Neuronal stem cell (in vitro differentiated cells): ENCODE results near the gene CD34.

Source experiments
- DNase-seq: peaks from one replicate; pipeline ENCODE4 v3.0.0-alpha.2; 2013; ENCODE audit warnings: low spot score
- H2AFZ ChIP-seq: one replicate; pipeline ENCODE4 v1.6.1; 2013; ENCODE audit warnings: mild to moderate bottlenecking, low read length, inconsistent platforms
- H2AK5ac ChIP-seq: 2 replicates; pipeline ENCODE4 v1.6.1; 2013; ENCODE audit warnings: low read depth, mild to moderate bottlenecking, inconsistent platforms, low read length, moderate library complexity, mixed read lengths
- H2BK120ac ChIP-seq: 2 replicates; pipeline ENCODE4 v1.6.1; 2013; ENCODE audit warnings: low read depth, mild to moderate bottlenecking, inconsistent platforms, low read length, moderate library complexity, mixed read lengths
- H2BK12ac ChIP-seq: one replicate; pipeline ENCODE4 v1.6.1; 2013; ENCODE audit warnings: low read length, inconsistent platforms
- H2BK15ac ChIP-seq: 2 replicates; pipeline ENCODE4 v1.6.1; 2013; ENCODE audit warnings: mild to moderate bottlenecking, low read length, inconsistent platforms, mixed read lengths
- H2BK5ac ChIP-seq: one replicate; pipeline ENCODE4 v1.6.1; 2013; ENCODE audit warnings: inconsistent platforms, mild to moderate bottlenecking, low read length, moderate library complexity
- H3K14ac ChIP-seq: one replicate; pipeline ENCODE4 v1.6.1; 2013; ENCODE audit warnings: low read length, inconsistent platforms
- H3K18ac ChIP-seq: 2 replicates; pipeline ENCODE4 v1.6.1; 2013; ENCODE audit warnings: low read length, inconsistent platforms
- H3K23ac ChIP-seq: 2 replicates; pipeline ENCODE4 v1.6.1; 2013; ENCODE audit warnings: low read depth, mild to moderate bottlenecking, mixed read lengths, low read length, inconsistent platforms; ENCODE audit not compliant: poor library complexity
- H3K27ac ChIP-seq: replicated peaks from 3 replicates; pipeline ENCODE4 v1.5.1; 2013; ENCODE audit warnings: low read length, inconsistent platforms
- H3K27me3 ChIP-seq, 3 experiments: 2 replicates each; pipeline ENCODE4 v1.6.1; 2013; ENCODE audit warnings: low read length in 3 of 3, mild to moderate bottlenecking in 2 of 3, inconsistent platforms in 1 of 3, low read depth in 1 of 3, mixed read lengths in 1 of 3, moderate library complexity in 1 of 3; ENCODE audit not compliant: control insufficient read depth in 3 of 3, insufficient read depth in 3 of 3
- H3K36me3 ChIP-seq, 2 donors: replicated peaks in 1 of 2; 2 replicates each; pipeline ENCODE4 v1.6.1; 2013; ENCODE audit warnings: low read length in 2 of 2; ENCODE audit not compliant: control insufficient read depth in 2 of 2, insufficient read depth in 2 of 2
- H3K4ac ChIP-seq: 2 replicates; pipeline ENCODE4 v1.6.1; 2013; ENCODE audit warnings: inconsistent platforms, mild to moderate bottlenecking, low read length, moderate library complexity
- H3K4me1 ChIP-seq, 2 donors: 1 replicate in 1 of 2; 2 replicates in 1 of 2; pipeline ENCODE4 v1.6.1; 2013; ENCODE audit warnings: low read length in 2 of 2, low read depth in 1 of 2; ENCODE audit not compliant: control insufficient read depth in 2 of 2, insufficient read depth in 1 of 2
- H3K4me2 ChIP-seq: one replicate; pipeline ENCODE4 v1.6.1; 2013; ENCODE audit warnings: mild to moderate bottlenecking, low read length, inconsistent platforms; ENCODE audit not compliant: insufficient read depth, poor library complexity, severe bottlenecking
- H3K4me3 ChIP-seq, 2 donors: 2 replicates each; pipeline ENCODE4 v1.5.1; 2013; ENCODE audit warnings: low read length in 2 of 2, mild to moderate bottlenecking in 2 of 2, inconsistent platforms in 1 of 2, moderate library complexity in 1 of 2
- H3K79me1 ChIP-seq: one replicate; pipeline ENCODE4 v1.6.1; 2013; ENCODE audit warnings: low read depth, mild to moderate bottlenecking, inconsistent platforms, low read length, moderate library complexity
- H3K9ac ChIP-seq: one replicate; pipeline ENCODE4 v1.6.1; 2013; ENCODE audit warnings: mild to moderate bottlenecking, low read depth, low read length, inconsistent platforms; ENCODE audit not compliant: poor library complexity
- H3K9me3 ChIP-seq, 2 donors: replicated peaks in 1 of 2; 2 replicates each; pipeline versions ENCODE3 to v1.6.1; 2013; ENCODE audit warnings: low read length in 2 of 2, mild to moderate bottlenecking in 2 of 2, inconsistent platforms in 1 of 2, low read depth in 1 of 2, mixed read lengths in 1 of 2, moderate library complexity in 1 of 2; ENCODE audit not compliant: control insufficient read depth in 2 of 2, insufficient read depth in 1 of 2
- H4K8ac ChIP-seq: one replicate; pipeline ENCODE4 v1.6.1; 2013; ENCODE audit warnings: low read depth, mild to moderate bottlenecking, inconsistent platforms, low read length, moderate library complexity
- H4K91ac ChIP-seq: one replicate; pipeline ENCODE4 v1.6.1; 2013; ENCODE audit warnings: low read length, low read depth, mild to moderate bottlenecking, inconsistent platforms; ENCODE audit not compliant: poor library complexity
- WGBS, 2 donors: extraction: QIAGEN DNeasy Blood & Tissue Kit; methylation state at CpG; one replicate each; pipeline ENCODE4 v1.1.7; 2013; ENCODE audit warnings: missing lambda C conversion rate in 2 of 2, mixed read lengths in 1 of 2; ENCODE audit not compliant: insufficient read length in 2 of 2, insufficient replicate concordance in 1 of 2; ENCODE audit errors: extremely low coverage in 2 of 2; 5-methylcytosine and 5-hydroxymethylcytosine counted together

The CD34 gene

GRCh38 chr1:207938016-207938415 is 27.1 kb upstream of the CD34 start:
- Histone ChIP-seq H3K4ac (no peak overlapping the region), H3K9ac (no peak overlapping the region), H3K9me3 (peaks cover 0 to 2% of the 10 kb centered on the region in 2 donors), H2AFZ (no peak overlapping the region), H3K27me3 (no peaks in the 10 kb centered on the region), H2AK5ac (no peak overlapping the region), H3K27ac (no peak overlapping the region), H2BK15ac (no peak overlapping the region), H4K8ac (no peak overlapping the region), H2BK120ac (no peak overlapping the region), H4K91ac (no peak overlapping the region), H3K4me3 (no peak overlapping the region), H3K14ac (no peak overlapping the region), H3K23ac (no peak overlapping the region), H3K36me3 (no peaks in the 10 kb centered on the region), H3K79me1 (no peaks in the 10 kb centered on the region), H2BK5ac (no peak overlapping the region), H2BK12ac (no peak overlapping the region), H3K18ac (no peak overlapping the region), H3K4me1 (no peaks in the 10 kb centered on the region), H3K4me2 (no peak overlapping the region)
- no CpG with 5 or more reads among the region's 10 CpGs for WGBS, 2 donors
- DNase-seq: no peak

DNA sequence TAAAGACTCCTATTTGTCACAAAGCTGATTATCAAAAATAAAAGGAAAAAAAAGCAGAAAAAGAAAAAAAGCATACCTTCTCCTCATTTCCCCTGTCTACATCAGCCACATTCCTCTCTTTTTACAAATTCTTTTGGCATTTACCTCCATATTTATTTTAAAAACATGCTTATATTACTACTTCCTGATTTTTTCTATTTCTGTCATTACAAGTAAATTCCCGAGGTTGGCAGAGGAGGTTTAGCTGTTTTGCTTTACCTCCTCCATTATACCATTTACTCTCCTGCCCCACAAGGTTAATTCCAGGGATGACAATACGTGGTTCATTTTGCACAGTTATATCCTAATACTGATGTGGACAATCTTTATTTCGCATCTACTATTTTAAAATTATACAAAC is 26.3 kb upstream of the CD34 start:
- Histone ChIP-seq H3K79me1 (no peaks in the 10 kb centered on the region), H4K91ac (no peak overlapping the region), H2BK5ac (no peak overlapping the region), H3K14ac (no peak overlapping the region), H3K27ac (no peak overlapping the region), H2AFZ (no peak overlapping the region), H3K18ac (no peak overlapping the region), H3K4ac (no peak overlapping the region), H2BK120ac (no peak overlapping the region), H3K4me2 (no peak overlapping the region), H3K27me3 (no peaks in the 10 kb centered on the region), H2BK15ac (no peak overlapping the region), H2BK12ac (no peak overlapping the region), H2AK5ac (no peak overlapping the region), H3K4me3 (no peak overlapping the region), H3K9me3 (peaks cover 0 to 2% of the 10 kb centered on the region in 2 donors), H3K4me1 (no peaks in the 10 kb centered on the region), H4K8ac (no peak overlapping the region), H3K23ac (no peak overlapping the region), H3K36me3 (no peaks in the 10 kb centered on the region), H3K9ac (no peak overlapping the region)
- WGBS, 2 donors: no CpG with 5 or more reads among the region's 3 CpGs
- no peak for DNase-seq

DNA sequence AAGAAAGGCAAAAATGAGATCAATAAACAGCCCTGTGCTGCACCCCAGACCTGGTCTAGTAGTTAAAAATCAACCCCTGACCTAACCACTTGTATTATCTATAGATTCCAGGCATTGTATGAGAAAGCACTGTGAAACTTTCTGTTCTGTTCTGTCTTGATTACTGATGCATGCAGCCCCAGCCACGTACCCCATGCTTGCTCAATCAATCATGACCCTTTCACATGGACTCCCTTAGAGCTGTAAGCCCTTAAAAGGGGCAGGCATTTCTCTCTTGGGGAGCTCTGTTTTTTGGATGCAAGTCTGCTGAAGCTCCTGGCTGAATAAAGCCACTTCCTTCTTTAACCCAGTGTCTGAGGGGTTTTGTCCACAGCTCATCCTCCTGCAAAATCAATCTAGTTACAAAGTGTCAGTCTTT is 24.2 kb upstream of the CD34 start:
- Histone ChIP-seq H2BK120ac (no peak overlapping the region), H3K9me3 (peaks cover 0 to 2% of the 10 kb centered on the region in 2 donors), H3K36me3 (no peaks in the 10 kb centered on the region), H3K9ac (no peak overlapping the region), H3K4me1 (no peaks in the 10 kb centered on the region), H3K4me3 (no peak overlapping the region), H3K23ac (no peak overlapping the region), H4K91ac (no peak overlapping the region), H3K79me1 (no peaks in the 10 kb centered on the region), H4K8ac (no peak overlapping the region), H3K14ac (no peak overlapping the region), H2AK5ac (no peak overlapping the region), H2BK12ac (no peak overlapping the region), H3K27ac (no peak overlapping the region), H3K27me3 (no peaks in the 10 kb centered on the region), H2AFZ (no peak overlapping the region), H3K18ac (no peak overlapping the region), H3K4ac (no peak overlapping the region), H3K4me2 (no peak overlapping the region), H2BK15ac (no peak overlapping the region), H2BK5ac (no peak overlapping the region)
- no CpG with 5 or more reads among the region's 1 CpG for WGBS, 2 donors
- no peak for DNase-seq

- Histone ChIP-seq H3K4me3 (no peak overlapping the region), H2BK15ac (no peak overlapping the region)
Observed at GRCh38 chr1:207933205-207933800, 22.4 kb upstream of the CD34 start.

More at GRCh38 chr1:207933205-207933800, 22.4 kb upstream of the CD34 start:
- Histone ChIP-seq H3K36me3 (no peaks in the 10 kb centered on the region), H4K8ac (no peak overlapping the region), H2BK120ac (no peak overlapping the region), H2AK5ac (no peak overlapping the region), H3K79me1 (no peaks in the 10 kb centered on the region), H4K91ac (no peak overlapping the region), H2AFZ (no peak overlapping the region), H3K4me1 (no peaks in the 10 kb centered on the region), H3K27me3 (no peaks in the 10 kb centered on the region), H3K9ac (no peak overlapping the region), H3K4ac (no peak overlapping the region), H3K27ac (no peak overlapping the region), H3K14ac (no peak overlapping the region), H3K4me2 (no peak overlapping the region), H3K9me3 (peaks cover 0 to 2% of the 10 kb centered on the region in 2 donors), H3K23ac (no peak overlapping the region), H2BK5ac (no peak overlapping the region), H3K18ac (no peak overlapping the region), H2BK12ac (no peak overlapping the region)
- WGBS, 2 donors: no CpG with 5 or more reads among the region's 4 CpGs
- DNase-seq: no peak
